Heart right ventricle (tissue), 16 donors: ENCODE measurements around the gene CALR. TPM values are rescaled to one million over a fixed set of nuclear protein-coding genes. Genes with fewer than 3 reads are reported as not detected.
A peak's percentile ranks its signal among the peaks of the same experiment; 100 is the strongest.
"Not testable (repeated sequence)": the region's sequence is repeated elsewhere in the genome, so short reads cannot be mapped to it uniquely, and the experiment has no call there.

Experiments
- ATAC-seq, 8 donors: fragments of 200-7000 bp; cut with Tn5 transposase; one replicate each; pipeline ENCODE4 v1.9.1; 2020; ENCODE audit warnings: mild to moderate bottlenecking in 8 of 8, moderate library complexity in 8 of 8, moderate number of reproducible peaks in 1 of 8
- DNase-seq, 2 donors: peaks; one replicate each; pipeline ENCODE4 v3.0.0-alpha.2; 2020
- H3K27ac ChIP-seq, 10 donors: fragments of 200-600 bp; sonication (generic) in 2 of 10; one replicate each; pipeline versions ENCODE4 v1.5.0 to v1.8.0; 2020 to 2022; ENCODE audit warnings: mild to moderate bottlenecking in 3 of 10
- H3K27me3 ChIP-seq, 7 donors: fragments of 200-600 bp; one replicate each; pipeline ENCODE4 v1.8.0; 2021 to 2022; ENCODE audit warnings: mild to moderate bottlenecking in 2 of 7
- H3K36me3 ChIP-seq, 9 donors: fragments of 200-600 bp; sonication (generic) in 1 of 9; one replicate each; pipeline versions ENCODE4 v1.5.0 to v1.8.0; 2020 to 2022; ENCODE audit warnings: mild to moderate bottlenecking in 2 of 9
- H3K4me1 ChIP-seq, 9 donors: fragments of 200-600 bp; sonication (generic) in 1 of 9; one replicate each; pipeline versions ENCODE4 v1.5.0 to v1.8.0; 2020 to 2022; ENCODE audit warnings: mild to moderate bottlenecking in 4 of 9
- H3K4me3 ChIP-seq, 10 donors: fragments of 200-600 bp; sonication (generic) in 2 of 10; one replicate each; pipeline versions ENCODE4 v1.5.0 to v1.8.0; 2020 to 2022; ENCODE audit warnings: mild to moderate bottlenecking in 7 of 10, moderate library complexity in 2 of 10
- H3K9me3 ChIP-seq, 11 donors: fragments of 200-600 bp in 10 of 11; sonication (generic) in 2 of 11; one replicate each; pipeline versions ENCODE4 v1.5.0 to v1.8.0; 2013 to 2022; ENCODE audit warnings: mild to moderate bottlenecking in 2 of 11, control low read depth in 1 of 11, moderate library complexity in 1 of 11
- WGBS, 2 donors: extraction: QIAGEN DNeasy Blood & Tissue Kit; methylation state at CpG; one replicate each; pipeline ENCODE4 v1.1.7; 2013; ENCODE audit warnings: inconsistent platforms in 1 of 2; 5-methylcytosine and 5-hydroxymethylcytosine counted together
- intact Hi-C, 10 donors: fragments of 100-400 bp; cut with DNase I; formaldehyde crosslinking; loops; one replicate each; pipeline versions ENCODE4 v1.11.1 to v1.14.2; 2022
- long read RNA-seq, 3 donors: library from polyadenylated mRNA; unstranded; transcript quantifications; one replicate each; pipeline ENCODE4 v2.0.0, GENCODE V29; 2020 to 2021
- polyA plus RNA-seq, 2 donors: library from polyadenylated mRNA; stranded (reverse); fragments of 200-250 nt; gene quantifications; one replicate each; pipeline ENCODE4 v1.2.3, GENCODE V29; 2013
- total RNA-seq, 10 donors: library from RNA; stranded (reverse); fragmentation: NEBNext Ultra II Directional in 3 of 10; extraction: Animal tissue kit (Norgen Biotek cat#: 25700) in 3 of 10; gene quantifications; one replicate each; pipeline versions ENCODE4 v1.2.1 to v1.2.4, GENCODE V29; 2021 to 2023
- TF ChIP-seq, protein P1 (sequence below), 9 donors: fragments of 200-600 bp; sonication (generic) in 2 of 9; IDR thresholded peaks; one replicate each; pipeline versions ENCODE4 v1.5.0 to v1.8.0; 2021 to 2022; ENCODE audit warnings: antibody characterized with exemption in 9 of 9, mild to moderate bottlenecking in 5 of 9, moderate library complexity in 1 of 9
- donor health status: Arrhythmogenic right ventricular cardiomyopathy.
- donor health status: ischemic (EF 13 %, LVEDD 7.1; RV severe dilation, severe dysfunction).
- donor health status: healthy with polysubstance abuse.
- donor health status: DM: no; HTN: yes; CAD: no.
- donor health status: DM: no; HTN: no; CAD: no.
- donor health status: ischemic (EF 25% LVEDD 6.9; RV normal size, moderate dysfunction).
- donor health status: ischemic (EF 25% LVEDD 5.7; RV mildly dilated, moderate dysfunction).
- donor health status: healthy.
- donor health status: DM: yes; HTN: yes; CAD: no.
- donor health status: Ischemic cardiomyopathy.
- donor health status: ischemic (EF 35%, LVEDD 5.7; RV mildly dilated, moderate dysfunction).
- donor health status: nonischemic (EF 11% LVEDD 7.7; RV severe dilation, severe dysfunction).
- donor health status: DM: yes; HTN: yes; CAD: no.
- donor health status: PGD.
- donor health status: ischemic (EF 29% LVEDD 5.4; RV normal size, mild dysfunction).
- donor health status: nonischemic (EF 23%, LVEDD 6.1; RV moderate dilation, normal function).

CALR gene
- total RNA-seq (100 to 1,000 TPM; 265 to 683 (median 348) TPM), polyA plus RNA-seq (100 to 1,000 TPM; 197 to 830 TPM)
- long read RNA-seq, donor 1, transcript CALR-201 (9 exons, 1,903 nt), result major isoform, 181 of 240 reads
- long read RNA-seq, donor 1, partial matches to known transcripts, result 28 of 240 reads
- long read RNA-seq, donor 1, other reads (novel, unspliced or antisense), result 29 of 240 reads
- long read RNA-seq, donor 2, transcript CALR-201 (9 exons, 1,903 nt), result major isoform, 132 of 180 reads
- long read RNA-seq, donor 2, partial matches to known transcripts, result 19 of 180 reads
- long read RNA-seq, donor 2, other reads (novel, unspliced or antisense), result 28 of 180 reads
- long read RNA-seq, donor 3, transcript CALR-201 (9 exons, 1,903 nt), result major isoform, 432 of 510 reads
- long read RNA-seq, donor 3, partial matches to known transcripts, result 63 of 510 reads
- long read RNA-seq, donor 3, other reads (novel, unspliced or antisense), result 15 of 510 reads

DNA sequence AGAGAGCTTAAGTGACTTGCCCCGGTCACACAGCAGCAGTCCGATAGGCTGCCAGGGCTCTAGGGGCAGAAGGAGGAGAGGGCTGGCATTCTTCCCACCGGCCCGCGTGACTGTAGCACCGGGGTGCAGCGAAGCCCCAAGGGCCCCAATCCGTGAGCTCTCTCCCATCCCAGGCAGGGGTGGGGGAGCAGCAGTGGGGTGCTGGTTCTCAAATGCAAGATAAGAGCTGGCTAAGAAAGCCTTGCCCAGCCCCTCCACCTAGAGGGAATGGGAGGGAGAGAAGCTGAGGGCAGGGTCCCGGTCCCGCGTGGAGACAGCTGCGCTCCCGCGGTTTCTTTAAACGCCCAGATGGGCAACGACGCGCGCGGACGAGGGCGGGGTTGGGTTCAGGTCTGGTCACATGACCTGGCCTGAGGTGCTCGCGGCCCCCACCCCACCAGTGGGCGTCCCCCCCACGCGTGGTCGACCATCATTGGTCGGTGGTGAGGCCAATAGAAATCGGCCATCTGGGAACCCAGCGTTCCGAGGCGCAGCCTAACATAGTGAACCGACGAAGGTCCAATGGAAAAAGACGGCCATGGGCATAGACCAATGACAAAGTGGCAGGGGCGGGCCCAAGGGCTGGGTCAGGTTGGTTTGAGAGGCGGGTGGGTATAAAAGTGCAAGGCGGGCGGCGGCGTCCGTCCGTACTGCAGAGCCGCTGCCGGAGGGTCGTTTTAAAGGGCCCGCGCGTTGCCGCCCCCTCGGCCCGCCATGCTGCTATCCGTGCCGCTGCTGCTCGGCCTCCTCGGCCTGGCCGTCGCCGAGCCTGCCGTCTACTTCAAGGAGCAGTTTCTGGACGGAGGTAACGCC lies at the start of gene CALR:
Gene CALR, plus strand, starts transcription at position 683 of the 852 bp plus-strand sequence. Its CDS starts 71 bp downstream, at position 754.
- H3K4me1 ChIP-seq, result peaks cover 4 to 60% (median 35%) of the 10 kb centered on the region in 9 donors
- peak within 1 kb of the TSS; percentile 76 to 98 (median 96) for H3K27ac ChIP-seq
- intact Hi-C loops, result no loop called here
- ATAC-seq (peak; percentile 91 to 96 (median 94)), DNase-seq (peak; percentile 98 to 100)
- H3K27me3 ChIP-seq, result no peaks in the 10 kb centered on the region
- H3K9me3 ChIP-seq, result no peaks in the 10 kb centered on the region
- peak within 1 kb of the TSS; percentile 68 to 100 (median 99) for H3K4me3 ChIP-seq
- H3K36me3 ChIP-seq, result peaks cover 0 to 41% (median 32%) of the 10 kb centered on the region in 9 donors
- WGBS, 2 donors, result 0 to 1% methylated on average over 63 of the region's 63 CpGs
- TF ChIP-seq, protein P1, sequence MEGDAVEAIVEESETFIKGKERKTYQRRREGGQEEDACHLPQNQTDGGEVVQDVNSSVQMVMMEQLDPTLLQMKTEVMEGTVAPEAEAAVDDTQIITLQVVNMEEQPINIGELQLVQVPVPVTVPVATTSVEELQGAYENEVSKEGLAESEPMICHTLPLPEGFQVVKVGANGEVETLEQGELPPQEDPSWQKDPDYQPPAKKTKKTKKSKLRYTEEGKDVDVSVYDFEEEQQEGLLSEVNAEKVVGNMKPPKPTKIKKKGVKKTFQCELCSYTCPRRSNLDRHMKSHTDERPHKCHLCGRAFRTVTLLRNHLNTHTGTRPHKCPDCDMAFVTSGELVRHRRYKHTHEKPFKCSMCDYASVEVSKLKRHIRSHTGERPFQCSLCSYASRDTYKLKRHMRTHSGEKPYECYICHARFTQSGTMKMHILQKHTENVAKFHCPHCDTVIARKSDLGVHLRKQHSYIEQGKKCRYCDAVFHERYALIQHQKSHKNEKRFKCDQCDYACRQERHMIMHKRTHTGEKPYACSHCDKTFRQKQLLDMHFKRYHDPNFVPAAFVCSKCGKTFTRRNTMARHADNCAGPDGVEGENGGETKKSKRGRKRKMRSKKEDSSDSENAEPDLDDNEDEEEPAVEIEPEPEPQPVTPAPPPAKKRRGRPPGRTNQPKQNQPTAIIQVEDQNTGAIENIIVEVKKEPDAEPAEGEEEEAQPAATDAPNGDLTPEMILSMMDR (IDR thresholded peaks at IDR 0.05), result no peak

DNA sequence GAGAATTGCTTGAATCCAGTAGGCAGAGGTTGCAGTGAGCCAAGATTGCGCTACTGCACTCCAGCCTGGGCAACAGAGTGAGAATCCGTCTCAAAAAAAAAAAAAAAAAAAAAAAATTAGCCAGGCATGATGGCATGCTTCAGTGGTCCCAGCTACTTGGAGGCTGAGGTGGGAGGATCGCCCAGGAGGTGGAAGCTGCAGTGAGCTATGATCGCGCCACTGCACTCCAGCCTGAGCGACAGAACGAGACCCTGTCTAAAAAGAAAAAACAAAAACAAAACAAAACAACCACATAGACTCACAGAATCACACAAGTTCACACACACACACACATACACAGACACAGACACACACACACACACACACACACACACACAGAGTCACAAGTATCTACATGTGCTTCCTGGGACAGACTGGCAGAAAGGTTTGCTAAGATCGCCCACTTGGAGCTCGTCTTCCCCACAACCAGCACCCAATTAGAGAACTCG lies 48.1 kb upstream of the CALR start:
- Histone ChIP-seq H3K4me3 (peak overlapping the region in 8 of 10 donors; percentile 54 to 99 (median 90)), H3K36me3 (peaks cover 0 to 24% (median 0%) of the 10 kb centered on the region in 9 donors), H3K27ac (peak overlapping the region in 2 of 10 donors; percentile 77 to 85), H3K4me1 (peaks cover 7 to 26% (median 18%) of the 10 kb centered on the region in 9 donors), H3K27me3 (peaks cover 0 to 19% (median 11%) of the 10 kb centered on the region in 7 donors)
- ATAC-seq, DNase-seq, intact Hi-C loops, H3K9me3 ChIP-seq: not testable (repeated sequence)
- 29 to 35% methylated on average over 10 of the region's 10 CpGs for WGBS, 2 donors

DNA sequence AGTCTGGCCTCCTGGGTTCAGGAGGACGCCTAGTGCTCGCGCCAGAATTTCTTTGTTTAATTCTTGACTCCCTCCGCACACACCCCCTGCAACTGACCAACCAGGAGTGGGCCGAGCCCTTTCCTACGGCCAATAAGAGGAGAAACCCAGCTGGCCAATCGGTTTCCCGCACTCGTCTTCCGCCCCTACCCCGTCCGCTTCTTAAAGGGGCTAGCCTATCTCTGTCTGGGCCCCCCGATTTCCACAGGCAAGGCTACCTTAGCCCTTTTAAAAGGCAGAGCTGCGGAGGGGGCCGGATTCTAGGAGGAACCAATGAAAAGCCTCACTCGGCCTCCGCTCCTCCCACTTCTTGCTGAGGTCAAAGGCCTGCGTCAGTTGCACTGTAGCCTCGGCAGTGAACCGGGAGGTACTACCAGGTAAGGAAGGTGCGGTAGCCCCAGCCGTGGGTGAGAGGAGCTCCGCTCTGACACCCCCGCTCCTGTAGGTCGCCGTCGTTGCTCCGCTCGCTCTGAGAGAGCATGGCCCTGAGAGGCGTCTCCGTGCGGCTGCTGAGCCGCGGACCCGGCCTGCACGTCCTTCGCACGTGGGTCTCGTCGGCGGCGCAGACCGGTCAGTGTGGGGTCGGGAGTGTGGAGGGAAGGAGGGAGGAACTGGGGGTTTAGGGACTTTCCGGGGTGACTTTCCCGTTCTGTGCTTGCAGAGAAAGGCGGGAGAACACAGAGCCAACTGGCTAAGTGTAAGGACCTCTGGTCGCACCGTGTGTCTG lies 47.4 kb upstream of the CALR start, which contains the start of gene GCDH:
Gene GCDH, plus strand, starts transcription at position 374 of the 766 bp plus-strand sequence. Its CDS starts 145 bp downstream, at position 519.
- DNase-seq (peak; percentile 93 to 98), ATAC-seq (peak; percentile 96 to 99 (median 99))
- WGBS, 2 donors, result 0% methylated on average over 49 of the region's 49 CpGs
- H3K4me1 ChIP-seq, result peaks cover 6 to 20% (median 12%) of the 10 kb centered on the region in 9 donors
- peak within 1 kb of the TSS in 9 of 10 donors; percentile 54 to 85 (median 77) for H3K27ac ChIP-seq
- TF ChIP-seq, protein P1 (IDR thresholded peaks at IDR 0.05), result peak in 1 of 9 donors; percentile 10
- H3K9me3 ChIP-seq, result no peaks in the 10 kb centered on the region
- peak within 1 kb of the TSS; percentile 54 to 99 (median 90) for H3K4me3 ChIP-seq
- peaks cover 0 to 30% (median 0%) of the 10 kb centered on the region in 9 donors for H3K36me3 ChIP-seq
- peaks cover 0 to 12% (median 5%) of the 10 kb centered on the region in 7 donors for H3K27me3 ChIP-seq
- intact Hi-C loops, result no loop called here

DNA sequence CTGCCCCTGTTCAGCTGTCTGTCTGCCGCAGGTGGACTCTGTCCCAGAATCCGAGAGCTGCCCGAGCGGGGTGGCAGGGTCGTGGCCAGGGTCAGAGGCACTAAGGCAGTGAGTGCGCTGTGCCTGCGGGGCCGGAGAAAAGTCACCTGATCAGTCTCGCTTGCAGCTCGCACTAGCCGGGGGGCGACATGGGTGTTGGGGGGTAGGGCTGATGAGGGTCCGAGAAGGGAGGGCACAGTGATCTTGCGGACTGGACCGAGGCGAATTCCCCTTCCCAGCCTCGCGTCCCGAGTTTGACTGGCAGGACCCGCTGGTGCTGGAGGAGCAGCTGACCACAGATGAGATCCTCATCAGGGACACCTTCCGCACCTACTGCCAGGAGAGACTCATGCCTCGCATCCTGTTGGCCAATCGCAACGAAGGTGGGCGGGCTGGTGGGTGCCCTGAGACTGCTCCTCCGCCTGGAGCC lies 46.8 kb upstream of the CALR start:
- Histone ChIP-seq H3K27ac (peak overlapping the region in 9 of 10 donors; percentile 54 to 85 (median 77)), H3K36me3 (peaks cover 0 to 37% (median 0%) of the 10 kb centered on the region in 9 donors), H3K4me3 (peak overlapping the region; percentile 54 to 99 (median 90)), H3K27me3 (peaks cover 0 to 6% (median 0%) of the 10 kb centered on the region in 7 donors), H3K9me3 (no peaks in the 10 kb centered on the region), H3K4me1 (peaks cover 6 to 18% (median 12%) of the 10 kb centered on the region in 9 donors)
- peak in 2 of 8 donors; percentile 1 for ATAC-seq
- WGBS, 2 donors, result 7 to 8% methylated on average over 25 to 26 of the region's 26 CpGs
- intact Hi-C loops, result no loop called here
- TF ChIP-seq, protein P1 (IDR thresholded peaks at IDR 0.05), result no peak
- DNase-seq, result no peak
